Measurements from ENCODE around the gene PARS2.

DNA sequence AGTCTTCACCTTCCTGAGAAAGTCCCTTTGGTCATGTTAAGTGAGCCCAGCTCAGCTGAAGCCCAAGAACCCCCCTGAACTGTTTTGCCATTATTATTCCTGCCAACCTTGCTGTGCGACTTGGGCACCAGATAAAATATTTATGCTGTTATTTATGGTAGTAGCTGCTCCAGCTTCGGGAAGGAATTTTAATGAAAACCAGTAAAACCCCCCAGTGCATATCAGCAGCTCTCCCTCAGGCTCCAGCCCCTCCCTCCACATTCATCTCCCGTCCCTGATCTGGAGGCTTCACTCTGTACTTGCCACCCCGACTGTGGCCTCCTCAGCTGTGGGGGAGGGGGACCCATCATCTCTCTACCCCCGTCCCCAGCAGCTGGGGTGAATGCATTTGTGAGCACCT, 24.1 kb upstream of the PARS2 start:
- TF ChIP-seq EZH2 (IDR thresholded peaks at IDR 0.05) (no peak), SP1 (IDR thresholded peaks at IDR 0.05; ENCODE audit: low read depth) (no peak), EGR1 (IDR thresholded peaks at IDR 0.05; ENCODE audit: low read depth) (no peak), RAD21 (IDR thresholded peaks at IDR 0.05; ENCODE audit: low read depth) (no peak), EZH2phosphoT487 (IDR thresholded peaks at IDR 0.05; ENCODE audit: borderline replicate concordance) (no peak), POLR2AphosphoS5 (IDR thresholded peaks at IDR 0.05; ENCODE audit: low read depth, low read length) (no peak), ZFX (IDR thresholded peaks at IDR 0.05) (no peak), POLR2A (IDR thresholded peaks at IDR 0.05; ENCODE audit: borderline replicate concordance, extremely low read depth, insufficient read depth, insufficient read length) (no peak)
- TF ChIP-seq, protein P1, sequence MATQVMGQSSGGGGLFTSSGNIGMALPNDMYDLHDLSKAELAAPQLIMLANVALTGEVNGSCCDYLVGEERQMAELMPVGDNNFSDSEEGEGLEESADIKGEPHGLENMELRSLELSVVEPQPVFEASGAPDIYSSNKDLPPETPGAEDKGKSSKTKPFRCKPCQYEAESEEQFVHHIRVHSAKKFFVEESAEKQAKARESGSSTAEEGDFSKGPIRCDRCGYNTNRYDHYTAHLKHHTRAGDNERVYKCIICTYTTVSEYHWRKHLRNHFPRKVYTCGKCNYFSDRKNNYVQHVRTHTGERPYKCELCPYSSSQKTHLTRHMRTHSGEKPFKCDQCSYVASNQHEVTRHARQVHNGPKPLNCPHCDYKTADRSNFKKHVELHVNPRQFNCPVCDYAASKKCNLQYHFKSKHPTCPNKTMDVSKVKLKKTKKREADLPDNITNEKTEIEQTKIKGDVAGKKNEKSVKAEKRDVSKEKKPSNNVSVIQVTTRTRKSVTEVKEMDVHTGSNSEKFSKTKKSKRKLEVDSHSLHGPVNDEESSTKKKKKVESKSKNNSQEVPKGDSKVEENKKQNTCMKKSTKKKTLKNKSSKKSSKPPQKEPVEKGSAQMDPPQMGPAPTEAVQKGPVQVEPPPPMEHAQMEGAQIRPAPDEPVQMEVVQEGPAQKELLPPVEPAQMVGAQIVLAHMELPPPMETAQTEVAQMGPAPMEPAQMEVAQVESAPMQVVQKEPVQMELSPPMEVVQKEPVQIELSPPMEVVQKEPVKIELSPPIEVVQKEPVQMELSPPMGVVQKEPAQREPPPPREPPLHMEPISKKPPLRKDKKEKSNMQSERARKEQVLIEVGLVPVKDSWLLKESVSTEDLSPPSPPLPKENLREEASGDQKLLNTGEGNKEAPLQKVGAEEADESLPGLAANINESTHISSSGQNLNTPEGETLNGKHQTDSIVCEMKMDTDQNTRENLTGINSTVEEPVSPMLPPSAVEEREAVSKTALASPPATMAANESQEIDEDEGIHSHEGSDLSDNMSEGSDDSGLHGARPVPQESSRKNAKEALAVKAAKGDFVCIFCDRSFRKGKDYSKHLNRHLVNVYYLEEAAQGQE (IDR thresholded peaks at IDR 0.05; ENCODE audit: low read depth), result no peak
- TF ChIP-seq, protein P2, sequence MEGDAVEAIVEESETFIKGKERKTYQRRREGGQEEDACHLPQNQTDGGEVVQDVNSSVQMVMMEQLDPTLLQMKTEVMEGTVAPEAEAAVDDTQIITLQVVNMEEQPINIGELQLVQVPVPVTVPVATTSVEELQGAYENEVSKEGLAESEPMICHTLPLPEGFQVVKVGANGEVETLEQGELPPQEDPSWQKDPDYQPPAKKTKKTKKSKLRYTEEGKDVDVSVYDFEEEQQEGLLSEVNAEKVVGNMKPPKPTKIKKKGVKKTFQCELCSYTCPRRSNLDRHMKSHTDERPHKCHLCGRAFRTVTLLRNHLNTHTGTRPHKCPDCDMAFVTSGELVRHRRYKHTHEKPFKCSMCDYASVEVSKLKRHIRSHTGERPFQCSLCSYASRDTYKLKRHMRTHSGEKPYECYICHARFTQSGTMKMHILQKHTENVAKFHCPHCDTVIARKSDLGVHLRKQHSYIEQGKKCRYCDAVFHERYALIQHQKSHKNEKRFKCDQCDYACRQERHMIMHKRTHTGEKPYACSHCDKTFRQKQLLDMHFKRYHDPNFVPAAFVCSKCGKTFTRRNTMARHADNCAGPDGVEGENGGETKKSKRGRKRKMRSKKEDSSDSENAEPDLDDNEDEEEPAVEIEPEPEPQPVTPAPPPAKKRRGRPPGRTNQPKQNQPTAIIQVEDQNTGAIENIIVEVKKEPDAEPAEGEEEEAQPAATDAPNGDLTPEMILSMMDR (IDR thresholded peaks at IDR 0.05 in 2 of 3, conservative IDR thresholded peaks at IDR 0.05 in 1 of 3; ENCODE audit: borderline replicate concordance in 1 of 3, insufficient read depth in 1 of 3, low read depth in 2 of 3, low read length in 2 of 3), result no peak
- TF ChIP-seq, protein P3, sequence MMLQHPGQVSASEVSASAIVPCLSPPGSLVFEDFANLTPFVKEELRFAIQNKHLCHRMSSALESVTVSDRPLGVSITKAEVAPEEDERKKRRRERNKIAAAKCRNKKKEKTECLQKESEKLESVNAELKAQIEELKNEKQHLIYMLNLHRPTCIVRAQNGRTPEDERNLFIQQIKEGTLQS (IDR thresholded peaks at IDR 0.05), result no peak
